Brain microvascular endothelial cell (primary cell): ENCODE results near the gene THAP10.
"Not testable (repeated sequence)": the region's sequence is repeated elsewhere in the genome, so short reads cannot be mapped to it uniquely, and the experiment has no call there.

ENCODE experiments used
- DNase-seq: peaks from one replicate; pipeline ENCODE4 v3.0.0-alpha.2; 2020
- H3K27ac ChIP-seq: fragments of 250-450 bp; sonication (Bioruptor Pico); 2 replicates; pipeline ENCODE4 v1.5.1; 2020; ENCODE audit warnings: mild to moderate bottlenecking, moderate library complexity
- H3K27me3 ChIP-seq: fragments of 250-450 bp; sonication (Bioruptor Pico); replicated peaks from 2 replicates; pipeline ENCODE4 v1.5.1; 2020; ENCODE audit warnings: mild to moderate bottlenecking
- H3K36me3 ChIP-seq: fragments of 250-450 bp; sonication (Bioruptor Pico); replicated peaks from 2 replicates; pipeline ENCODE4 v1.5.1; 2020; ENCODE audit warnings: mild to moderate bottlenecking
- H3K4me3 ChIP-seq: 2 replicates; pipeline ENCODE4 v1.5.1; 2011; ENCODE audit warnings: low read depth, mild to moderate bottlenecking, control low read depth, low read length, moderate library complexity
- CTCF ChIP-seq: IDR thresholded peaks from 2 replicates; pipeline ENCODE4 v1.5.1; 2011; ENCODE audit warnings: low read depth, mild to moderate bottlenecking, moderate library complexity, low read length, control low read depth, inconsistent platforms; ENCODE audit errors: missing control alignments
- in situ Hi-C: cut with HindIII; loops from 2 replicates; pipeline ENCODE4 v1.10.0; 2017; ENCODE audit warnings: low sequenced_read_pairs, low pct_ligation_motif_present

Gene THAP10

GRCh38 chr15:70931821-70932220 is 39.6 kb upstream of the THAP10 start:
- DNase-seq: no peak
- no peak overlapping the region for H3K4me3 ChIP-seq
- no peaks in the 10 kb centered on the region for H3K36me3 ChIP-seq
- TF ChIP-seq CTCF: no peak
- no peaks in the 10 kb centered on the region for H3K27me3 ChIP-seq
- in situ Hi-C loops: no loop called here
- H3K27ac ChIP-seq: no peak overlapping the region

GRCh38 chr15:70926914-70927313 is 34.7 kb upstream of the THAP10 start:
- H3K27ac ChIP-seq, H3K4me3 ChIP-seq, H3K27me3 ChIP-seq, H3K36me3 ChIP-seq, in situ Hi-C loops, DNase-seq: not testable (repeated sequence)

- H3K27me3 ChIP-seq: no peaks in the 10 kb centered on the region
- DNase-seq: no peak
- no peak overlapping the region for H3K4me3 ChIP-seq
- no peak for TF ChIP-seq CTCF
- H3K27ac ChIP-seq: no peak overlapping the region
- no peaks in the 10 kb centered on the region for H3K36me3 ChIP-seq
- in situ Hi-C loops: no loop called here
Observed at GRCh38 chr15:70923311-70924080, 31.3 kb upstream of the THAP10 start.

- no peak overlapping the region for H3K4me3 ChIP-seq
- in situ Hi-C loops: no loop called here
Observed at GRCh38 chr15:70922119-70922518, 29.9 kb upstream of the THAP10 start.

GRCh38 chr15:70920981-70921696 is 28.9 kb upstream of the THAP10 start:
- DNase-seq: no peak
- no peaks in the 10 kb centered on the region for H3K36me3 ChIP-seq
- no peaks in the 10 kb centered on the region for H3K27me3 ChIP-seq
- no peak overlapping the region for H3K27ac ChIP-seq
- in situ Hi-C loops: no loop called here
- TF ChIP-seq CTCF: no peak
- no peak overlapping the region for H3K4me3 ChIP-seq

More at GRCh38 chr15:70922119-70922518, 29.9 kb upstream of the THAP10 start:
- no peaks in the 10 kb centered on the region for H3K36me3 ChIP-seq
- H3K27ac ChIP-seq: no peak overlapping the region
- no peak for DNase-seq
- H3K27me3 ChIP-seq: no peaks in the 10 kb centered on the region
- no peak for TF ChIP-seq CTCF

- DNase-seq: no peak
- Histone ChIP-seq H3K4me3 (no peak overlapping the region), H3K36me3 (no peaks in the 10 kb centered on the region), H3K27ac (no peak overlapping the region), H3K27me3 (no peaks in the 10 kb centered on the region)
- no peak for TF ChIP-seq CTCF
- in situ Hi-C loops: no loop called here
Observed at GRCh38 chr15:70917955-70918354, 25.7 kb upstream of the THAP10 start.
